ENCODE data around the gene ITGA5.

- TF ChIP-seq EZH2 (IDR thresholded peaks at IDR 0.05; ENCODE audit: borderline replicate concordance, low read depth, low read length, poor library complexity, severe bottlenecking) (no peak), CTCF (conservative IDR thresholded peaks at IDR 0.05; ENCODE audit: low read depth, low read length) (no peak)
Observed at GRCh38 chr12:54363618-54364017, 55.4 kb downstream of the ITGA5 start.

Data from A673 (cell line).